ENCODE data around the gene CDK5. TPM values are rescaled to one million over a fixed set of nuclear protein-coding genes. Genes with fewer than 3 reads are reported as not detected.

Gene CDK5
- total and polyA plus RNA-seq, 9 of the 15 experiments (the other 6 are each of a cell fraction or from before 2014, with no cell fraction given) = 3.2 to 38.0 (median 27.5) TPM

DNA sequence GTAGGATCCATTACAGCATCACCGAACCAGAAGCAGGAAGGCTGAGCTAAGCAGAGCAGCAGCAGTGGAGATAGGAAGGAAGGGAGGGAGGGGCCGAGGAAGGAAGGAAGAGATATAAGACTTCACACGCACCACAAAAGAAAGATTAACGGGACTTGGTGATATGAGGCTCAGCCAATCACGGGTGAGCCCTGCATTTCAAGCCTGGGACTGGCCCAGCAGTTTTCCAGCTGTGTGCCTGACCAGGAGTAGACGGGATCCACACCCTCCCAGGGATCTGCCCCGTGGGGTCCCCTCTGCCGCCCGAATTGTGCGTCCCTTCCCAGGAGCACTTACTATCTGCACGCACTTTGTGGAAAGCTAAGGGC, 49.6 kb downstream of the CDK5 start (continued):
- TF ChIP-seq, protein P1, sequence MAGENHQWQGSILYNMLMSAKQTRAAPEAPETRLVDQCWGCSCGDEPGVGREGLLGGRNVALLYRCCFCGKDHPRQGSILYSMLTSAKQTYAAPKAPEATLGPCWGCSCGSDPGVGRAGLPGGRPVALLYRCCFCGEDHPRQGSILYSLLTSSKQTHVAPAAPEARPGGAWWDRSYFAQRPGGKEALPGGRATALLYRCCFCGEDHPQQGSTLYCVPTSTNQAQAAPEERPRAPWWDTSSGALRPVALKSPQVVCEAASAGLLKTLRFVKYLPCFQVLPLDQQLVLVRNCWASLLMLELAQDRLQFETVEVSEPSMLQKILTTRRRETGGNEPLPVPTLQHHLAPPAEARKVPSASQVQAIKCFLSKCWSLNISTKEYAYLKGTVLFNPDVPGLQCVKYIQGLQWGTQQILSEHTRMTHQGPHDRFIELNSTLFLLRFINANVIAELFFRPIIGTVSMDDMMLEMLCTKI (IDR thresholded peaks at IDR 0.05; ENCODE audit: partially characterized antibody) = no peak
- TF ChIP-seq RFX1 (IDR thresholded peaks at IDR 0.05) (no peak), KHSRP (IDR thresholded peaks at IDR 0.05) (no peak), RBM34 (IDR thresholded peaks at IDR 0.05; ENCODE audit: borderline replicate concordance, insufficient read depth, low read length) (no peak), ZNF354B (CRISPR knock-in tag; IDR thresholded peaks at IDR 0.05) (no peak), XRCC3 (IDR thresholded peaks at IDR 0.05) (no peak), NBN (IDR thresholded peaks at IDR 0.05; ENCODE audit: low read depth) (no peak), ZNF778 (CRISPR knock-in tag; IDR thresholded peaks at IDR 0.05) (no peak), SOX6 (IDR thresholded peaks at IDR 0.05) (peak; percentile 64), ZNF561 (CRISPR knock-in tag; conservative IDR thresholded peaks at IDR 0.05) (no peak), BCL6 (CRISPR knock-in tag; IDR thresholded peaks at IDR 0.05) (no peak), RREB1 (CRISPR knock-in tag; IDR thresholded peaks at IDR 0.05) (no peak), MCM7 (IDR thresholded peaks at IDR 0.05) (no peak), ZNF655 (CRISPR knock-in tag; IDR thresholded peaks at IDR 0.05) (no peak), PPARD (CRISPR knock-in tag; IDR thresholded peaks at IDR 0.05) (no peak), DIDO1 (tag; IDR thresholded peaks at IDR 0.05; ENCODE audit: low read depth) (no peak), DACH1 (IDR thresholded peaks at IDR 0.05; ENCODE audit: partially characterized antibody) (no peak), HOXB6 (CRISPR knock-in tag; IDR thresholded peaks at IDR 0.05; ENCODE audit: borderline replicate concordance) (no peak)
- TF ChIP-seq, protein P2, sequence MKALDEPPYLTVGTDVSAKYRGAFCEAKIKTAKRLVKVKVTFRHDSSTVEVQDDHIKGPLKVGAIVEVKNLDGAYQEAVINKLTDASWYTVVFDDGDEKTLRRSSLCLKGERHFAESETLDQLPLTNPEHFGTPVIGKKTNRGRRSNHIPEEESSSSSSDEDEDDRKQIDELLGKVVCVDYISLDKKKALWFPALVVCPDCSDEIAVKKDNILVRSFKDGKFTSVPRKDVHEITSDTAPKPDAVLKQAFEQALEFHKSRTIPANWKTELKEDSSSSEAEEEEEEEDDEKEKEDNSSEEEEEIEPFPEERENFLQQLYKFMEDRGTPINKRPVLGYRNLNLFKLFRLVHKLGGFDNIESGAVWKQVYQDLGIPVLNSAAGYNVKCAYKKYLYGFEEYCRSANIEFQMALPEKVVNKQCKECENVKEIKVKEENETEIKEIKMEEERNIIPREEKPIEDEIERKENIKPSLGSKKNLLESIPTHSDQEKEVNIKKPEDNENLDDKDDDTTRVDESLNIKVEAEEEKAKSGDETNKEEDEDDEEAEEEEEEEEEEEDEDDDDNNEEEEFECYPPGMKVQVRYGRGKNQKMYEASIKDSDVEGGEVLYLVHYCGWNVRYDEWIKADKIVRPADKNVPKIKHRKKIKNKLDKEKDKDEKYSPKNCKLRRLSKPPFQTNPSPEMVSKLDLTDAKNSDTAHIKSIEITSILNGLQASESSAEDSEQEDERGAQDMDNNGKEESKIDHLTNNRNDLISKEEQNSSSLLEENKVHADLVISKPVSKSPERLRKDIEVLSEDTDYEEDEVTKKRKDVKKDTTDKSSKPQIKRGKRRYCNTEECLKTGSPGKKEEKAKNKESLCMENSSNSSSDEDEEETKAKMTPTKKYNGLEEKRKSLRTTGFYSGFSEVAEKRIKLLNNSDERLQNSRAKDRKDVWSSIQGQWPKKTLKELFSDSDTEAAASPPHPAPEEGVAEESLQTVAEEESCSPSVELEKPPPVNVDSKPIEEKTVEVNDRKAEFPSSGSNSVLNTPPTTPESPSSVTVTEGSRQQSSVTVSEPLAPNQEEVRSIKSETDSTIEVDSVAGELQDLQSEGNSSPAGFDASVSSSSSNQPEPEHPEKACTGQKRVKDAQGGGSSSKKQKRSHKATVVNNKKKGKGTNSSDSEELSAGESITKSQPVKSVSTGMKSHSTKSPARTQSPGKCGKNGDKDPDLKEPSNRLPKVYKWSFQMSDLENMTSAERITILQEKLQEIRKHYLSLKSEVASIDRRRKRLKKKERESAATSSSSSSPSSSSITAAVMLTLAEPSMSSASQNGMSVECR (CRISPR knock-in tag; IDR thresholded peaks at IDR 0.05) = no peak; the same call in 1 of the 2 replicates

All from K562 (cell line).